Endometrial microvascular endothelial cells (primary cell): ENCODE measurements around the gene ACSL6. TPM values are rescaled to one million over a fixed set of nuclear protein-coding genes. Genes with fewer than 3 reads are reported as not detected.

Experiments
- in situ Hi-C: cut with HindIII; loops from 2 replicates; pipeline ENCODE4 v1.10.0; 2017; ENCODE audit warnings: low sequenced_read_pairs, low pct_unique_long_range_greater_than_20kb; ENCODE audit errors: inconsistent ontology term
- total RNA-seq: library from RNA; depleted of rRNA; stranded (reverse); fragments of >200 nt; gene quantifications from one replicate; pipeline ENCODE4 v1.2.3, GENCODE V29; 2015; ENCODE audit errors: inconsistent ontology term

Gene ACSL6
- total RNA-seq, 1 donor from 2014 or later = not detected

DNA sequence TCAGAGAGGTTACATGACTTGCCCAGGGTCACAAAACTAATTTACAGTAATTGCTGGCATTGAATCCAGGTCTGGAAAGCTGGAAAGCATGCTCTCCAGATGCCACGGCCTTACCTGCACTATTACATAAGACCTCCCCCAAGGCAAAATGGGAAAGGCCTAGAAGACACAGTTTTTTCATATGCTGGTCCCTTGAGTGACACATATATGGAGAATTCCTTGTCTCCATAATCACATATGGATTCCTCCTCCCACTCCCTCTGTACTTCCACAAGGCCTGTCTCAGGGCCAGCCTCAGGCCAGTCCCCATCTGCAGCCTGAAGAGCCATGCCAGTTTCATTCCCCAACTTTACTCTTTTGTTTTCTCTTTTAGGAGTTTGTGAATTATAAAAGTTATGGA is 37.4 kb downstream of the ACSL6 start:
- in situ Hi-C loops = no loop called here

- in situ Hi-C loops = no loop called here
Observed at GRCh38 chr5:131973089-131973712, 38.3 kb downstream of the ACSL6 start.

GRCh38 chr5:131968396-131968954 is 43.0 kb downstream of the ACSL6 start:
- in situ Hi-C loops = no loop called here

- in situ Hi-C loops = no loop called here
Observed at GRCh38 chr5:131966551-131966950, 44.9 kb downstream of the ACSL6 start.

GRCh38 chr5:131965826-131966415 is 45.5 kb downstream of the ACSL6 start:
- in situ Hi-C loops = no loop called here

GRCh38 chr5:131959906-131960305 is 51.6 kb downstream of the ACSL6 start:
- in situ Hi-C loops = no loop called here

DNA sequence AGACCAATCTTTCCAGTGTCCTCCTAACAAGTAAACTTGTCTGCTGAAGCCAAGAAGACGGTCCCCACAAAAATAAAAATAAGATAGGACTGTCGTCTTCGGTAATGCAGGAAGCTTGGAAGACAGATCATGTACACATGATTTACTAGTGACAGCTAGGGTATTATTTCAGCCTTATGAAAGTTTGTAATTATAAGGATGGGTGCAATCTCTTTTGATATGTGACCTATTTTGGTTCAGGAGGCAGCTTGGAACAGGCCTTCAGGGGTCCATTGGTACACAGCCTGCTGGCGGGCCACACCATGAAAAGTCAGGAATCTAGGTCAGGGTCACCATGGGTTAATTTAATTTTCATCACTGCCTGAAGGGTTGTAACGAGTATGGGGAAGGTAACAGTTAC is 52.3 kb downstream of the ACSL6 start:
- in situ Hi-C loops = no loop called here

GRCh38 chr5:131957721-131958441 is 53.6 kb downstream of the ACSL6 start:
- in situ Hi-C loops = no loop called here

DNA sequence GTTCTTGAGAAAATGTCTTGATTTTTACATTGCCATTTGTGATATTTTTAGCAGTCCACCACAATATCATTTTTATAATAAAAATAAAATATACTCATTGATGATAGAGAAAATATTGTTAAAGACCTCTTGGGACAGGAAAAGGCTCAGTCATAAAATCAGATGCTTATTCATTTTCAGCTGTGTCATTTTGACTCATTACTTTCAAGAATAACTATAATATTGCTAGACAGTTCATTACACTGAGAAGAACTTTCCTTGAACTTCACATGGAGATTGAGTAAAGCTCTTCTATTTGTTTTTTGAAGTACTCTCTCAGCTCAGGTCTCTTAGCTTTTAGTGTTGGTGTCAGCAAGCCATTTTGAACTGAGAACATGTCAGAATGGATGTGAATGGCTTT is 57.5 kb downstream of the ACSL6 start:
- in situ Hi-C loops = no loop called here

- in situ Hi-C loops = no loop called here
Observed at GRCh38 chr5:131952301-131952857, 59.1 kb downstream of the ACSL6 start.

DNA sequence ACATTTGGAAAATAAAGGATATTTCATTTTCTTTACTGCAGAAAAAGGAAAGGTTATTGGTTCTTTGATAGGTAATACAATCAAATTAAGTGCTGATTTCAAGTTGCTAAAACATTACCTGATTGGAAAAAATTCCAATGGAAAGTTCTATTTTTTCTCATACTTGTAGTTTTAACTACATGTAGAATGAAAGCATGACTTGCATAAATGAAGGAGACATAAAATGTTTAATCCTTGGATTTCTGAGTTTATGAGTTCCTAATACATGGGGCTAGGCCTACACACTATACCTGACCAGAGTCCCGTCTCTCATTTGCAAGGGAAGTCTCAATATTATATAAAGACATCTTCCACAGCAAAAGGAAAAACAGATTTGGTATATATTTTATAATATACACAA is 60.8 kb downstream of the ACSL6 start:
- in situ Hi-C loops = no loop called here

- in situ Hi-C loops = no loop called here
Observed at GRCh38 chr5:131947445-131947844, 64.0 kb downstream of the ACSL6 start.

DNA sequence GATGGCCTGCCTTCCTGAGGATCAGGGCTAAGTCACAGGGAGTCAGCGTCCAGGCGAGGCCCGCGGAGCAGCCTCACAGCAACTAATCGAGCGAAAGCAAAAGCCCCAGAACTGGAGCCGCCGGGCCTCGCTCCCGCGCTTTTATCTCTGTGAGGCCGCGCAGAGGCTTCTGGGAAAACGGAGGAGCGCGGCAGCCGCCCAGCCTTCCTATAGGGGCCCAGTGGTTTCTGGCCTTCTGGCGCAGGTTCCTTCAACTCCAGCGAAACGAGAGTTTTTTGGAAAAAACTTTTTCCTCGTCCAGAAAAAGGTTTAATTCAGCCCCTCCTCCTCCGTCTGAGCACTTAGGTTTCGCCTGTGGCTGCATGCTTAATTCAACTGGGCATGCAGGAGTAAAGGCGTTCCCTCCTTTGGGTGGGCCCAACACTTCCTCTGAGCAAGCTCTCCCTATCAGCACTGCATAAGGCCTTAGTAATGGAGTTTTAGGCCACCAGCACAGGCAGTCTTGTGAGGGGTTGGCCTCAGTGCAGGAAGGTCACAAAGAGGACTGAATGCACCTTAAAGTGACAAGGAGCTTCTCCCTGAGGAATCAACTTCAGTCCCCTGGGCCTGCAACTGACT is 65.8 kb downstream of the ACSL6 start, which contains the start of gene MEIKIN:
Gene MEIKIN (minus strand): TSS at position 113 of the 618 bp plus-strand sequence. CDS start 158 bp downstream, outside the sequence.
- in situ Hi-C loops = no loop called here

DNA sequence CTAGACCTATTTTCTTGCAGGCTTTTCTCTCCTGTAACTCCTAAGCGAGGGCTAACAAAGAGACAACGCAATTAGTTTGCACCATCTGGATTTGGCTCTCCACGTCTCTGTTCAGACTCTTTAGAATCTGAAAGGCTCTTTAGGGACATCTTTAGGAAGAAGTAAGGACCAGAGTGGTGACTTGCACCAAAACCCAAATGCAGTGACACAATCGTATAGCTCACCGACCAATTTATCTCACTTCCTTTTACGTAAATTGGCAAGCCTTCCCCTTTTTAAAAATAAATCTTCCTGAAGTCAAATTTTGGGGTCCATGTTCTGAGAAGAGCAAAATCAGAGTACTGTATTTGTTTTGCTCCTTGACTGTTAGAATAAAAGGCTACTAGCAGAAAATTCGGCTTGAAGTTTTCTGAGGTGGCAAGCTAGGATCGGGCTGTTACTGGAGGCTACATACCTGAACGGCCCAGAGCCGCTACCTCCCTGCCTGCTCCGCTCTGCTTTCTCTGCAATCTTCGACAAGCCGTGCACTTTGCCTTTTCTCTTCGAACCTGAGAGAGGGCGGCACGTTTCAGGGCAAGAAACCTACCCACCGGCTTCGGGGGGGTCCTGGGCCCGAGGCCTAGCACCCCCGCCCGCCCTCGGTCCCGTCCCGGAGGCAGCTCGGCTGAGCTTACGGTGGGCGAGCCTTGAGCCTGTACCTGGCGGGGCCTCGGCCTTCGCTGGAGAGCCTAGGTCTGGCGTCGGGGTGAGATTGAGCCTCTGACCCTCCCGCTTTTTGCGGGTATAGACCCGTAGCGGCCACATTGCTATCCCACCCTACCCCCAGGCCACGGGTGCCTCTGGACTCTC is 66.5 kb downstream of the ACSL6 start:
- in situ Hi-C loops = no loop called here

DNA sequence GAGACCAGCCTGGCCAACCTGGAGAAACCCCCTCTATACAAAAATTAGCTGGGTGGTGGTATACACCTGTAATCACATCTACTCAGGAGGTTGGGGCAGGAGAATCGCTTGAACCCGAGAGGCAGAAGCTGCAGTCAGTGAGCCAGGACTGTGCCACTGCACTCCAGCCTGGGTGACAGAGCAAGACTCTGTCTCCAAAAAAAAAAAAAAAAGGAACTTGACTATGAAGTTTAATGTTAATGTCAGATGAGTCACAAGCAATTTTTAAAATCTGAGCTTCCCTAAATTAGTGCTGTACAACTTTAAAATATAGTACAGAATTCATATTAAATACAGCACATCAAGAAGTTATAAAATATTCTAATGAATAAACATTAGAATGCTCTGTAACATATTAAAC is 67.5 kb downstream of the ACSL6 start:
- in situ Hi-C loops = no loop called here

DNA sequence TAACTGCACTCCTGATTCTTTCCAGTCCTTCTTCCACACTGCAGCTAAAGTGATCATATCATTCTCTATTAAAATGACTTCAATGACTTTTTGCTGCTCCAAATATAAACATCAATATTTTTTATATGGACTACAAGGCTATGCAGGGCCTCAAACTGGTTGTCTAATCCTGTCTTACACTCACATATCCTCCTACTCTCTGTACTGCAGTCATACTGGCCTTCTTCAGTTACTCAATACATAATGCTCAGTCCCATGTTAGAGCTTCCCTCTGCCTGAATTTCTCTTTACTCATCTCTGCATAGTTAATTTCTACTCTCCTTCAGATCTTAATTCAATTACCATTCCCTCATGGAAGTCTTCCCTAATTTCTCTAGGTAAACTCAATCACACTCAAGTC is 69.4 kb downstream of the ACSL6 start:
- in situ Hi-C loops = no loop called here

- in situ Hi-C loops = no loop called here
Observed at GRCh38 chr5:131939690-131940345, 71.6 kb downstream of the ACSL6 start.

- in situ Hi-C loops = no loop called here
Observed at GRCh38 chr5:131932235-131932634, 79.2 kb downstream of the ACSL6 start.
